ENCODE data around the gene ATAD3B.
"Not testable (repeated sequence)": the region's sequence is repeated elsewhere in the genome, so short reads cannot be mapped to it uniquely, and the experiment has no call there.

ATAD3B gene

GRCh38 chr1:1528301-1529267 lies 57.0 kb downstream of the ATAD3B start:
- Mint-ChIP-seq H3K4me1 (no peaks in the 10 kb centered on the region), H3K27me3 (no peaks in the 10 kb centered on the region), H3K36me3 (peaks cover 11% of the 10 kb centered on the region), H3K27ac (no peak overlapping the region), H3K9me3 (peaks cover 3% of the 10 kb centered on the region), H3K4me3 (no peak overlapping the region)
- DNase-seq (ENCODE audit: low spot score in 2 of 2) (no peak), ATAC-seq (ENCODE audit: low read depth) (no peak)

GRCh38 chr1:1529321-1529720 lies 57.8 kb downstream of the ATAD3B start:
- H3K9me3 Mint-ChIP-seq = peaks cover 3% of the 10 kb centered on the region
- H3K4me3 Mint-ChIP-seq = no peak overlapping the region
- H3K36me3 Mint-ChIP-seq = peaks cover 11% of the 10 kb centered on the region
- no peak for DNase-seq (ENCODE audit: low spot score in 2 of 2)
- no peak overlapping the region for H3K27ac Mint-ChIP-seq
- no peak for ATAC-seq (ENCODE audit: low read depth)
- no peaks in the 10 kb centered on the region for H3K4me1 Mint-ChIP-seq
- no peaks in the 10 kb centered on the region for H3K27me3 Mint-ChIP-seq

- H3K27me3 Mint-ChIP-seq = no peaks in the 10 kb centered on the region
- peaks cover 11% of the 10 kb centered on the region for H3K36me3 Mint-ChIP-seq
- no peak for ATAC-seq (ENCODE audit: low read depth)
Measured at GRCh38 chr1:1529936-1530335, 58.4 kb downstream of the ATAD3B start.

GRCh38 chr1:1531947-1532346 lies 60.4 kb downstream of the ATAD3B start:
- DNase-seq (ENCODE audit: low spot score in 2 of 2) (no peak), ATAC-seq (ENCODE audit: low read depth) (no peak)
- H3K27me3 Mint-ChIP-seq = no peaks in the 10 kb centered on the region
- no peak overlapping the region for H3K4me3 Mint-ChIP-seq
- H3K4me1 Mint-ChIP-seq = no peaks in the 10 kb centered on the region
- H3K9me3 Mint-ChIP-seq = peaks cover 3% of the 10 kb centered on the region
- H3K27ac Mint-ChIP-seq = no peak overlapping the region
- H3K36me3 Mint-ChIP-seq = peaks cover 9% of the 10 kb centered on the region

More at GRCh38 chr1:1529936-1530335, 58.4 kb downstream of the ATAD3B start:
- Mint-ChIP-seq H3K4me1 (no peaks in the 10 kb centered on the region), H3K4me3 (no peak overlapping the region), H3K27ac (no peak overlapping the region), H3K9me3 (peaks cover 3% of the 10 kb centered on the region)
- DNase-seq (ENCODE audit: low spot score in 2 of 2) = no peak

GRCh38 chr1:1533176-1533893 lies 61.8 kb downstream of the ATAD3B start:
- not testable (repeated sequence) for H3K36me3 Mint-ChIP-seq; H3K27ac Mint-ChIP-seq; H3K27me3 Mint-ChIP-seq; H3K9me3 Mint-ChIP-seq; DNase-seq (ENCODE audit: low spot score in 2 of 2); ATAC-seq (ENCODE audit: low read depth); H3K4me3 Mint-ChIP-seq; H3K4me1 Mint-ChIP-seq

- not testable (repeated sequence) for H3K27ac Mint-ChIP-seq; DNase-seq (ENCODE audit: low spot score in 2 of 2); H3K9me3 Mint-ChIP-seq; H3K4me1 Mint-ChIP-seq; ATAC-seq (ENCODE audit: low read depth); H3K27me3 Mint-ChIP-seq; H3K36me3 Mint-ChIP-seq; H3K4me3 Mint-ChIP-seq
Measured at GRCh38 chr1:1533894-1534291, 62.3 kb downstream of the ATAD3B start.

GRCh38 chr1:1534401-1535154 lies 63.0 kb downstream of the ATAD3B start:
- no peak for ATAC-seq (ENCODE audit: low read depth)
- Mint-ChIP-seq H3K27me3 (peaks cover 4% of the 10 kb centered on the region), H3K36me3 (peaks cover 9% of the 10 kb centered on the region)

GRCh38 chr1:1535201-1536018 lies 63.8 kb downstream of the ATAD3B start:
- H3K27me3 Mint-ChIP-seq = peaks cover 4% of the 10 kb centered on the region

More at GRCh38 chr1:1534401-1535154, 63.0 kb downstream of the ATAD3B start:
- no peak overlapping the region for H3K27ac Mint-ChIP-seq
- H3K9me3 Mint-ChIP-seq = peaks cover 3% of the 10 kb centered on the region
- peaks cover 5% of the 10 kb centered on the region for H3K4me1 Mint-ChIP-seq
- no peak overlapping the region for H3K4me3 Mint-ChIP-seq
- no peak for DNase-seq (ENCODE audit: low spot score in 2 of 2)

GRCh38 chr1:1536019-1536937 lies 64.7 kb downstream of the ATAD3B start:
- Mint-ChIP-seq H3K27ac (no peak overlapping the region), H3K36me3 (peaks cover 7% of the 10 kb centered on the region), H3K27me3 (peaks cover 4% of the 10 kb centered on the region), H3K4me1 (peaks cover 5% of the 10 kb centered on the region), H3K4me3 (no peak overlapping the region), H3K9me3 (peaks cover 3% of the 10 kb centered on the region)
- DNase-seq (ENCODE audit: low spot score in 2 of 2) = no peak
- no peak for ATAC-seq (ENCODE audit: low read depth)

More at GRCh38 chr1:1535201-1536018, 63.8 kb downstream of the ATAD3B start:
- Mint-ChIP-seq H3K4me3 (no peak overlapping the region), H3K4me1 (peaks cover 5% of the 10 kb centered on the region), H3K9me3 (peaks cover 3% of the 10 kb centered on the region), H3K27ac (no peak overlapping the region), H3K36me3 (peaks cover 9% of the 10 kb centered on the region)
- ATAC-seq (ENCODE audit: low read depth) (no peak), DNase-seq (ENCODE audit: low spot score in 2 of 2) (no peak)

GRCh38 chr1:1536938-1537546 lies 65.5 kb downstream of the ATAD3B start:
- H3K4me3 Mint-ChIP-seq = no peak overlapping the region
- peaks cover 4% of the 10 kb centered on the region for H3K27me3 Mint-ChIP-seq
- H3K4me1 Mint-ChIP-seq = peaks cover 5% of the 10 kb centered on the region
- peaks cover 5% of the 10 kb centered on the region for H3K36me3 Mint-ChIP-seq
- H3K27ac Mint-ChIP-seq = no peak overlapping the region
- DNase-seq (ENCODE audit: low spot score in 2 of 2) = no peak
- H3K9me3 Mint-ChIP-seq = peaks cover 1% of the 10 kb centered on the region
- ATAC-seq (ENCODE audit: low read depth) = no peak

GRCh38 chr1:1537626-1538250 lies 66.2 kb downstream of the ATAD3B start:
- H3K27me3 Mint-ChIP-seq = peaks cover 4% of the 10 kb centered on the region
- H3K27ac Mint-ChIP-seq = no peak overlapping the region
- peaks cover 5% of the 10 kb centered on the region for H3K4me1 Mint-ChIP-seq
- DNase-seq (ENCODE audit: low spot score in 2 of 2) = no peak
- H3K9me3 Mint-ChIP-seq = no peaks in the 10 kb centered on the region
- no peak overlapping the region for H3K4me3 Mint-ChIP-seq
- H3K36me3 Mint-ChIP-seq = peaks cover 3% of the 10 kb centered on the region
- ATAC-seq (ENCODE audit: low read depth) = no peak

- ATAC-seq (ENCODE audit: low read depth) (no peak), DNase-seq (ENCODE audit: low spot score in 2 of 2) (no peak)
- Mint-ChIP-seq H3K36me3 (peaks cover 3% of the 10 kb centered on the region), H3K4me3 (no peak overlapping the region), H3K9me3 (no peaks in the 10 kb centered on the region), H3K27ac (no peak overlapping the region), H3K27me3 (peaks cover 4% of the 10 kb centered on the region), H3K4me1 (peaks cover 5% of the 10 kb centered on the region)
Measured at GRCh38 chr1:1538334-1538733, 66.8 kb downstream of the ATAD3B start.

Data from memory B cell (primary cell).